RWPE2 (cell line): Measurements from ENCODE around the gene PDLIM7.

ENCODE experiments used
- ATAC-seq: fragments of 200-7000 bp; cut with Tn5 transposase; 3 replicates; pipeline ENCODE4 v1.9.1; 2021; ENCODE audit warnings: low read depth
- DNase-seq: peaks from one replicate; pipeline ENCODE4 v3.0.0-alpha.2; 2020; ENCODE audit warnings: low spot score
- H3K27ac ChIP-seq: fragments of 450-650 bp; 2 replicates; pipeline ENCODE4 v1.5.1; 2017; ENCODE audit warnings: mild to moderate bottlenecking; ENCODE audit not compliant: poor library complexity, severe bottlenecking
- H3K27me3 ChIP-seq: fragments of 250-450 bp; sonication (Bioruptor Pico); 2 replicates; pipeline ENCODE4 v1.5.1; 2021; ENCODE audit warnings: mild to moderate bottlenecking, moderate library complexity; ENCODE audit not compliant: insufficient read depth, poor library complexity, severe bottlenecking
- H3K36me3 ChIP-seq: fragments of 250-450 bp; sonication (Bioruptor Pico); 2 replicates; pipeline ENCODE4 v1.5.1; 2020; ENCODE audit warnings: low read depth, mild to moderate bottlenecking, moderate library complexity
- H3K4me1 ChIP-seq: fragments of 250-450 bp; sonication (Bioruptor Pico); 2 replicates; pipeline ENCODE4 v1.5.1; 2021; ENCODE audit warnings: mild to moderate bottlenecking, moderate library complexity; ENCODE audit not compliant: insufficient read depth, poor library complexity, severe bottlenecking
- H3K4me3 ChIP-seq: fragments of 250-450 bp; sonication (Bioruptor Pico); 2 replicates; pipeline ENCODE4 v1.5.1; 2021; ENCODE audit warnings: mild to moderate bottlenecking, moderate library complexity; ENCODE audit not compliant: severe bottlenecking
- H3K9me3 ChIP-seq: fragments of 250-450 bp; sonication (Bioruptor Pico); 2 replicates; pipeline ENCODE4 v1.5.1; 2021; ENCODE audit warnings: mild to moderate bottlenecking, moderate library complexity; ENCODE audit not compliant: severe bottlenecking
- TF ChIP-seq, protein P1 (sequence below): fragments of 450-650 bp; IDR thresholded peaks from one replicate; pipeline ENCODE4 v1.5.1; 2017; ENCODE audit warnings: mild to moderate bottlenecking, moderate library complexity; ENCODE audit not compliant: poor library complexity, severe bottlenecking

Gene PDLIM7

DNA sequence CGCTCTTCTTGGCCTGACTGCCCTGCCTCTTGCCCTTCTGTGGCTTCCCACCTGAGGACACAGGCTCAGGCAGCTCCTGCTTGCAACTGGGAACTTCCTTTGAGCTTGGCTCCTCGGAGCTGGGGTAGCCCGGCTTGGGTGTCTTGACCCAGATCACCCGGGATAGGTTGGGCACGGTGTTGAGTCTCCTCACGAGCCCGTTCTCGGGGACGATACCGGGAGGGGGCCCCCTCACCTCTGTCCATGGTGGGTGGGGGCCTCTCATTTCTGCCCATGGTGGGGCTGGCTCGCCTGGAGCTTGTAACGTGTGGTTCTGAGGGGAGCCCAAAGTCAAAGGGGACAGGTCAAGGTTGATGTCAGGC is 27.1 kb upstream of the PDLIM7 start:
- Histone ChIP-seq H3K9me3 (no peaks in the 10 kb centered on the region), H3K36me3 (peaks cover 80% of the 10 kb centered on the region), H3K4me1 (no peaks in the 10 kb centered on the region), H3K4me3 (no peak overlapping the region), H3K27me3 (no peaks in the 10 kb centered on the region), H3K27ac (no peak overlapping the region)
- ATAC-seq (no peak), DNase-seq (no peak)
- TF ChIP-seq, protein P1, sequence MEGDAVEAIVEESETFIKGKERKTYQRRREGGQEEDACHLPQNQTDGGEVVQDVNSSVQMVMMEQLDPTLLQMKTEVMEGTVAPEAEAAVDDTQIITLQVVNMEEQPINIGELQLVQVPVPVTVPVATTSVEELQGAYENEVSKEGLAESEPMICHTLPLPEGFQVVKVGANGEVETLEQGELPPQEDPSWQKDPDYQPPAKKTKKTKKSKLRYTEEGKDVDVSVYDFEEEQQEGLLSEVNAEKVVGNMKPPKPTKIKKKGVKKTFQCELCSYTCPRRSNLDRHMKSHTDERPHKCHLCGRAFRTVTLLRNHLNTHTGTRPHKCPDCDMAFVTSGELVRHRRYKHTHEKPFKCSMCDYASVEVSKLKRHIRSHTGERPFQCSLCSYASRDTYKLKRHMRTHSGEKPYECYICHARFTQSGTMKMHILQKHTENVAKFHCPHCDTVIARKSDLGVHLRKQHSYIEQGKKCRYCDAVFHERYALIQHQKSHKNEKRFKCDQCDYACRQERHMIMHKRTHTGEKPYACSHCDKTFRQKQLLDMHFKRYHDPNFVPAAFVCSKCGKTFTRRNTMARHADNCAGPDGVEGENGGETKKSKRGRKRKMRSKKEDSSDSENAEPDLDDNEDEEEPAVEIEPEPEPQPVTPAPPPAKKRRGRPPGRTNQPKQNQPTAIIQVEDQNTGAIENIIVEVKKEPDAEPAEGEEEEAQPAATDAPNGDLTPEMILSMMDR: no peak

DNA sequence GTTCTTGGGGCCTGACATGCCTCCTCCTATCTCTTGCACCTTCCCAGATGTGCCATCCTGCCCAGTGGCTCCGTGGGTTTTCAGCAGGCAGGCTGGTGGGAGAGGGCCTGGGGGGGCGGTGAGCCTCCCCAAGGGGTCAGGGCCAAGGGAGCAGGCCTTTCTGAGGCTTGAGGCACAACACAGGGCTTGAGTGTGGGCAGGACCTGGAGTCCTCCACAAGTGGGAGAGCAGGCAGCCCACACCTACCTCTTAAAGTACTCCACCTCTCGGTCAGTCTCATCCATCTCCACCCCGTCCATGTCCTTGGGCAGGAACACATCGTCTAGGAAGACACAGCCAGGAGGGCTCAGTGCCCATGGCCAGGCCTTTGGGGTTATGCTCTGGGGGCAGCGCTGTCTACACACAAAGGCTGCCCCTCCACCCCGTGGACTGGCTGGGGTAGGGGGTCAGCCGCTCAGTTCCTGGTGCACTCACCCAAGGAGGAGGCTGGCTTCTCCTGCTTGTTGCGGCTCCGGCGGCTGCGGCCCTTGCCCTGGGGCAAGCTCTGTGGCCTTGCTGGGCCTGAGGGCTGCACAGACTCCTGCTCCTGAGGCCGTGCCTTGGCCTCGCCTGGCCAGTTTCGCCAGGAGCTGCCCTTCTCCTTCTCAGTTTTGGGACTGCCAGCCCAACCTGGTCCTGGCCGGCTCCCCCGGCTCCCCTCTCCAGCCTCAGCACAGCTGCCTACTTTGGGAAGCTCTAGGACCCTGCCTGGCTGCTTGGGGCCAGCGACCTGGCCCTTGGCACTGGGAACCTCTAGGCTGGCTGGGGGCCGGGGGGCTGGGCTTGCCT is 26.5 kb upstream of the PDLIM7 start:
- no peaks in the 10 kb centered on the region for H3K27me3 ChIP-seq
- no peak overlapping the region for H3K27ac ChIP-seq
- TF ChIP-seq, protein P1: no peak
- DNase-seq (peak; percentile 74), ATAC-seq (no peak)
- H3K36me3 ChIP-seq: peaks cover 82% of the 10 kb centered on the region
- H3K9me3 ChIP-seq: no peaks in the 10 kb centered on the region
- no peaks in the 10 kb centered on the region for H3K4me1 ChIP-seq
- no peak overlapping the region for H3K4me3 ChIP-seq

DNA sequence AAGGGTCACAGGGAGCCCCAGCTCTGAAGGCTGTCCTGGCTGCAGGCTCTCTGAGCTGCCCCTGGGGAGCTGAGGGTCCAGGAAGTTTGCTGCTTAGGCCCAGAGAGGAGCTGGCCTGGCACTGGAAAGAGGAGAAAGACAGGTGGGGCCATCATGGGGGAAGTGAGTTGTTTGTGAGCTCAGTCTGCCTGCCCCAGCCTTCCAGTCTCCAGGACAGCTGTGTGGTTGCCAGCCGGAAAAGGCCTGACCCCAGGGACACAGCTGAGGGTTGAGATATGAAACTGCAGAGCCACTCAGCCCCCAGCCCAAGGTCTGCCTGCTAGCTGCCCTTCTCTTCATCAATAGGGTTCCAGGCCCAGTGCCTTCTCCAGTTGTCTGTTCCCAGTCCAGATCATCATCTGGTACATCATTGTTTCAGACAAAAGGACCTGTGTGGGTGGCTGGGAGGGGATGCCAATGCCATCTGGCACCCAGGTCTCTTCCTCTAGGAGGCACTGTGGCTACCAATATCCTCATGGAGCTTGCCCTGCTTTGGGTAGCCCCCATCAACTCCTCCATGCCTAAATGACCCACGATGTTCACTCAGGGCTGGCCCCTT is 23.6 kb upstream of the PDLIM7 start:
- H3K27me3 ChIP-seq: no peaks in the 10 kb centered on the region
- no peaks in the 10 kb centered on the region for H3K4me1 ChIP-seq
- peak; percentile 48 for DNase-seq
- H3K4me3 ChIP-seq: no peak overlapping the region
- ATAC-seq: no peak
- H3K36me3 ChIP-seq: peaks cover 62% of the 10 kb centered on the region
- H3K27ac ChIP-seq: no peak overlapping the region
- no peaks in the 10 kb centered on the region for H3K9me3 ChIP-seq
- TF ChIP-seq, protein P1: no peak

DNA sequence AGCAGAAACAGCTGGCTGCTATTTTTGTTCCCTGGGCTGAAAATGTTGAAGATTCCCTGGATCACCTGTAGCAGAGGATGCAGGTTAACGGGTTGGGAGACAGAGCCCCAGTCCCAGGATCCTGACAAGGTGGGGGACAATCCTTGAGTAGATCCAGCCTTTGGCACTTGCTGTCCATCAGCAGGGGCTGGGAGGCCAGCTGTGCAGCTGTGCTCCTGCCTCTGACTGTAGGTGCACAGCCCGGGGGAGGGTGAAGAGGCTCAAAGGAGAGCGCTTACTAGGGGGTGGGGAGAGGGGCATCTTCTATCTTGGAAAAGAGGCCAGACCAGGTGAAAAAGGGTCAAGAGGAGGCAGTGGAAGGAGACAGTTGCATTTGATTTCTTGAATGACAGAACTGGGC is 22.9 kb upstream of the PDLIM7 start:
- peak; percentile 55 for DNase-seq
- no peaks in the 10 kb centered on the region for H3K27me3 ChIP-seq
- TF ChIP-seq, protein P1: no peak
- H3K36me3 ChIP-seq: peaks cover 62% of the 10 kb centered on the region
- no peak overlapping the region for H3K27ac ChIP-seq
- H3K4me3 ChIP-seq: no peak overlapping the region
- no peaks in the 10 kb centered on the region for H3K9me3 ChIP-seq
- ATAC-seq: no peak
- no peaks in the 10 kb centered on the region for H3K4me1 ChIP-seq
